Prostate gland (tissue), 2 donors: ENCODE results near the gene GPR162.

Source experiments
- CTCF ChIP-seq, 4 experiments: fragments of 200-600 bp in 2 of 4; fragments of 450-650 bp in 2 of 4; sonication (generic) in 2 of 4; IDR thresholded peaks; 1 replicate in 3 of 4; 2 replicates in 1 of 4; pipeline ENCODE4 v1.5.1; 2016 to 2019; ENCODE audit warnings: antibody characterized with exemption in 4 of 4, mild to moderate bottlenecking in 2 of 4, moderate library complexity in 2 of 4
- POLR2A ChIP-seq: fragments of 450-650 bp; IDR thresholded peaks from one replicate; pipeline ENCODE4 v1.6.1; 2016; ENCODE audit warnings: antibody characterized with exemption, mild to moderate bottlenecking

GRCh38 chr12:6784296-6784695, 37.3 kb upstream of the GPR162 start:
- TF ChIP-seq CTCF (IDR thresholded peaks at IDR 0.05) (no peak), POLR2A (no peak)
